Measurements from ENCODE around the gene PPP1R2. TPM values are rescaled to one million over a fixed set of nuclear protein-coding genes. Genes with fewer than 3 reads are reported as not detected.
"Not testable (repeated sequence)": the region's sequence is repeated elsewhere in the genome, so short reads cannot be mapped to it uniquely, and the experiment has no call there.

The PPP1R2 gene
- total RNA-seq (100 to 1,000 TPM; 136 to 137 TPM), polyA plus RNA-seq (100 to 1,000 TPM; 302 to 303 TPM)

DNA sequence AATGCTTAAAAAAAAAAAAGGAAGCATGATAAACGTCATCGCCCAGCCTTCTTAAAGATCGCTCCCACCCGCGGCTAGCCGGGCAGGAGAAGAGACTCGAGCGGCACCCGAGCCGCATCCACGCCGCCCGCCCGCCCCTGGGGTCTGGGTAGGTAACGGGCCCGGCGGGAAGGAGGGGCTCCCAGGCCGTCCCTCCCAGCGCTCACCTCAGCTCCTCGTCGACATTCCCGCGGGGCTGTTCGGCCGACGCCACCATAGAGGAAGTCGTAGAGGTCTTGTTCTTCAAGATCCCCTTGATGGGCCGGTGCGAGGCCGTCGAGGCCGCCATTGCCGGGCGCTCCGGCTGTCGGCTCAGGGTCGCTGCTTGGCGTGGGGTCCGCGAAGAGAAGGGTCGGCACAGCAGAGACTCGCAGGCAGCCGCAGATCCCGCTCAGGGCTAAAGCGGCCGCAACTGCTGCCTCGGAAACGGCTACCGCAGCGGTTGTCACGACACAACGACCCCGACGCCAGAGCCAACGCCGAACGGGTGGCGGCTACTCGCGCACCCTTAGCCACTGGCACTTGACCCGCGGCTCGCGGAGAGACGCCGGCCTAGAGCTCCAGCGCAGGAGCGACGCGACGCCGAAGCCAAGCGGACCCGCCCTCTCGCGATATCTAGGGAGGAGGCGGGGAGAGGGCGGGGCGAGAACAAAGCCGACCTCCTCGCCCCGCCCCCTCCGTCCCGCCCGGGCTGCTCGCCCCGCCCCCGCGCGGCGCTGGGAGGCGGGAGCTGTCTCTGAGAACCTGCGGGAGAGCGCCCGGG, at the start of gene PPP1R2:
Gene PPP1R2, minus strand, starts transcription at position 628 of the 802 bp plus-strand sequence. Its CDS starts 300 bp downstream, at position 328.
- Mint-ChIP-seq H3K4me3 (peak within 1 kb of the TSS; percentile 88 to 96 (median 91)), H3K4me1 (peaks cover 47 to 90% (median 66%) of the 10 kb centered on the region in 4 donors), H3K9me3 (peaks cover 0 to 4% (median 0%) of the 10 kb centered on the region in 8 donors), H3K27me3 (no peaks in the 10 kb centered on the region), H3K36me3 (peaks cover 9 to 34% of the 10 kb centered on the region in 2 donors), H3K27ac (peak within 1 kb of the TSS; percentile 92 to 97 (median 95))
- peak; percentile 88 to 94 (median 92) for DNase-seq
- intact Hi-C loops (cut with micrococcal nuclease): loop anchor here (1.0 to 5.0 kb wide), 5 partner anchors 7 to 366 kb away; partner anchors contain the start of genes ACAP2 and TNK2
- no peaks in the 10 kb centered on the region for H3K36me3 ChIP-seq (ENCODE audit: insufficient read depth, low read length)
- H3K4me1 ChIP-seq (ENCODE audit: insufficient read depth, low read length): peaks cover 77% of the 10 kb centered on the region
- peak within 1 kb of the TSS; percentile 66 to 82 for H3K4me3 ChIP-seq (ENCODE audit: low read length in 2 of 2)
- CTCF ChIA-PET (ENCODE audit: partially characterized antibody): interaction anchor here (0.8 to 4.8 kb wide), 6 partner anchors 8 to 307 kb away, joined by 3 to 38 read pairs (median 14); partner anchors contain the start of gene XXYLT1
- POLR2A ChIA-PET (ENCODE audit: partially characterized antibody): interaction anchor here (0.7 to 10.5 kb wide), 17 partner anchors 9 to 871 kb away, joined by 3 to 224 read pairs (median 9); partner anchors contain the start of genes ACAP2, FAM43A, LSG1 and TNK2
- no peaks in the 10 kb centered on the region for H3K9me3 ChIP-seq (ENCODE audit: control insufficient read depth in 1 of 2, low read length in 2 of 2)
- peak within 1 kb of the TSS; percentile 98 for H3K27ac ChIP-seq (ENCODE audit: low read depth, low read length)
- H3K27me3 ChIP-seq (ENCODE audit: insufficient read depth, low read length): no peaks in the 10 kb centered on the region

DNA sequence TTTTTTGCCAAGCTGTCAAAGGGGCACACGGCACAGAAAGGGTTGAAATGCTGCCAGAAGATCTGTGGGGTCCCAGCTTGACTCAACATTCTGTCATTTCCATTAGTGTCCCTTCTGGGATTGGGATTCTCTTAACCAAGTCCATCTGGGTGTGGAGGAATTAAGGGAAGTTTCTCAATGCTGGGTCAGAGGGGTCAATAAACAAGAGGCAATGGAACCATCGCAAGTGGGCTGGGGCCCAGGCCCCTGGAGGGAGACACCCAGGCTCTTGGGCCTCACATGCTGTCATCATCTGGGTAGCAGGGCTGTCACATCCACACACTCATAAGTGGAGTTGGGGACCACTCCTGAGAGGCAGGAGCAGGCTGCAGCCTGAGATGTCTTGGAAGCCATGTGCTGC, 48.7 kb upstream of the PPP1R2 start:
- intact Hi-C loops (cut with micrococcal nuclease): no loop called here

DNA sequence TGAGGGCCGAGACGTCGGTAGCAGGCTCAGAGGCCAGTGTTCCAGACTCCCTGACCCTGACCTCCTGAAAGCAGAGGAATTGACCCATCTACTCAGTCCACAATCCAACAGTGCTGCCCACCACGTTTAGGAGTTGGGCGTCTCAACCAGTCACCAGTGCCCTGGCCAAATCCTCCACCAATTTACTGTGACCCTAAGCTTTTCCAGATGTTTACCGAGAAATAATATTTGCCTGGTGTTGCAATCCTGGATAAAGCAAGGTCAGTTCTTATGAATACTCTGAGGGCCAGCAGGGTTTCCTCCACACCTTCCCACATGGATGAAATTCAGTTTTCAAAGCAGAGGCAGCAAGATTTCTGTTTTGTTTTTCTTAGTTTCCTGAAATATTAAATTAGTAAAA, 48.1 kb upstream of the PPP1R2 start:
- ChIA-PET POLR2A (ENCODE audit: partially characterized antibody) (no interaction called here), CTCF (ENCODE audit: partially characterized antibody) (no interaction called here)
- no peak for DNase-seq
- no peaks in the 10 kb centered on the region for H3K9me3 ChIP-seq (ENCODE audit: control insufficient read depth in 1 of 2, low read length in 2 of 2)
- Mint-ChIP-seq H3K36me3 (no peaks in the 10 kb centered on the region), H3K4me1 (peaks cover 0 to 5% (median 2%) of the 10 kb centered on the region in 4 donors), H3K9me3 (peaks cover 0 to 2% (median 0%) of the 10 kb centered on the region in 8 donors), H3K27ac (no peak overlapping the region), H3K27me3 (no peaks in the 10 kb centered on the region), H3K4me3 (no peak overlapping the region)
- intact Hi-C loops (cut with micrococcal nuclease): no loop called here
- H3K27me3 ChIP-seq (ENCODE audit: insufficient read depth, low read length): no peaks in the 10 kb centered on the region
- no peak overlapping the region for H3K27ac ChIP-seq (ENCODE audit: low read depth, low read length)
- H3K36me3 ChIP-seq (ENCODE audit: insufficient read depth, low read length): no peaks in the 10 kb centered on the region
- no peak overlapping the region for H3K4me3 ChIP-seq (ENCODE audit: low read length in 2 of 2)
- peaks cover 18% of the 10 kb centered on the region for H3K4me1 ChIP-seq (ENCODE audit: insufficient read depth, low read length)

More for the DNA sequence above, 48.7 kb upstream of the PPP1R2 start:
- Mint-ChIP-seq H3K4me1 (peaks cover 0 to 5% (median 0%) of the 10 kb centered on the region in 4 donors), H3K9me3 (peaks cover 0 to 2% (median 0%) of the 10 kb centered on the region in 8 donors), H3K36me3 (no peaks in the 10 kb centered on the region), H3K27me3 (no peaks in the 10 kb centered on the region), H3K27ac (peak overlapping the region in 1 of 7 donors; percentile 53), H3K4me3 (no peak overlapping the region)
- no peaks in the 10 kb centered on the region for H3K36me3 ChIP-seq (ENCODE audit: insufficient read depth, low read length)
- H3K9me3 ChIP-seq (ENCODE audit: control insufficient read depth in 1 of 2, low read length in 2 of 2): no peaks in the 10 kb centered on the region
- ChIA-PET POLR2A (ENCODE audit: partially characterized antibody) (no interaction called here), CTCF (ENCODE audit: partially characterized antibody) (no interaction called here)
- H3K27ac ChIP-seq (ENCODE audit: low read depth, low read length): no peak overlapping the region
- no peaks in the 10 kb centered on the region for H3K27me3 ChIP-seq (ENCODE audit: insufficient read depth, low read length)
- peaks cover 11% of the 10 kb centered on the region for H3K4me1 ChIP-seq (ENCODE audit: insufficient read depth, low read length)
- no peak overlapping the region for H3K4me3 ChIP-seq (ENCODE audit: low read length in 2 of 2)
- no peak for DNase-seq

DNA sequence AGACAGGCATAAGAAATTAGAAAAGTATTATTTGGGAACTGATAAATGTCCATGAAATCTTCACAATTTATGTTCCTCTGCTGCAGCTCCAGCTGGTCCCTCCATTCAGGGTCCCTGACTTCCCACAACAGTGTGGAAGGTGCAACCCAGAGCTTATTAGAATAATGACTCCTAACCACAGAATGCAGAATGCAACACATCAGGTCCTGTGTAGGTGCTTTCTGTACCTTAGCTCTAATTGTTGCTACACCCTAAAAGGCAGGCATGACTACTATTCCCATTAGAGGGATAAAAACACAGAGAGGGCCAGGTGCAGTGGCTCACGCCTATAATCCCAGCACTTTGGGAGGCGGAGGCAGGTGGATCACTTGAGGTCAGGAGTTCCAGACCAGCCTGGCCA, 47.3 kb upstream of the PPP1R2 start:
- H3K36me3 ChIP-seq (ENCODE audit: insufficient read depth, low read length); DNase-seq; H3K36me3 Mint-ChIP-seq; H3K9me3 ChIP-seq (ENCODE audit: control insufficient read depth in 1 of 2, low read length in 2 of 2); H3K4me3 ChIP-seq (ENCODE audit: low read length in 2 of 2); CTCF ChIA-PET (ENCODE audit: partially characterized antibody); H3K27me3 Mint-ChIP-seq; intact Hi-C loops (cut with micrococcal nuclease); H3K27ac Mint-ChIP-seq; H3K27ac ChIP-seq (ENCODE audit: low read depth, low read length); H3K4me3 Mint-ChIP-seq; H3K27me3 ChIP-seq (ENCODE audit: insufficient read depth, low read length); H3K4me1 Mint-ChIP-seq; POLR2A ChIA-PET (ENCODE audit: partially characterized antibody); H3K9me3 Mint-ChIP-seq: not testable (repeated sequence)
- H3K4me1 ChIP-seq (ENCODE audit: insufficient read depth, low read length): peaks cover 23% of the 10 kb centered on the region

DNA sequence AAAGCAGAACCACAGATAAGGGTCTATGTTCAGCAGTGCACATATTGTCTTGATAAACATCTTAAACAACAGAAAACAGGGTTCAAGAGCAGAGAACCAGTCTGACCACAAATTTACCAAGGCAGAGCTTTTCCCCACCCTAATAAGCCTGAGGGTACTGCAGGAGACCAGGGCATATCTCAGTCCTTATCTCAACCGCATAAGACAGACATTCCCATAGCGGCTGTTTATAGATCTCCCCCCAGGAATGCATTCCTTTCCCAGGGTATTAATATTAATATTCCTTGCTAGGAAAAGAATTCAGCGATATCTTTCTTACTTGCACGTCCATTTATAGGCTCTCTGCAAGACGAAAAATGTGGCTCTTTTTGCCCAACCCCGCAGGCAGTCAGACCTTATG, 46.7 kb upstream of the PPP1R2 start:
- H3K27me3 ChIP-seq (ENCODE audit: insufficient read depth, low read length); H3K27me3 Mint-ChIP-seq; intact Hi-C loops (cut with micrococcal nuclease); H3K9me3 Mint-ChIP-seq; H3K4me3 Mint-ChIP-seq; POLR2A ChIA-PET (ENCODE audit: partially characterized antibody); H3K27ac ChIP-seq (ENCODE audit: low read depth, low read length); H3K36me3 Mint-ChIP-seq; DNase-seq; H3K4me3 ChIP-seq (ENCODE audit: low read length in 2 of 2); H3K4me1 Mint-ChIP-seq; CTCF ChIA-PET (ENCODE audit: partially characterized antibody); H3K36me3 ChIP-seq (ENCODE audit: insufficient read depth, low read length); H3K9me3 ChIP-seq (ENCODE audit: control insufficient read depth in 1 of 2, low read length in 2 of 2); H3K27ac Mint-ChIP-seq: not testable (repeated sequence)
- peaks cover 23% of the 10 kb centered on the region for H3K4me1 ChIP-seq (ENCODE audit: insufficient read depth, low read length)

DNA sequence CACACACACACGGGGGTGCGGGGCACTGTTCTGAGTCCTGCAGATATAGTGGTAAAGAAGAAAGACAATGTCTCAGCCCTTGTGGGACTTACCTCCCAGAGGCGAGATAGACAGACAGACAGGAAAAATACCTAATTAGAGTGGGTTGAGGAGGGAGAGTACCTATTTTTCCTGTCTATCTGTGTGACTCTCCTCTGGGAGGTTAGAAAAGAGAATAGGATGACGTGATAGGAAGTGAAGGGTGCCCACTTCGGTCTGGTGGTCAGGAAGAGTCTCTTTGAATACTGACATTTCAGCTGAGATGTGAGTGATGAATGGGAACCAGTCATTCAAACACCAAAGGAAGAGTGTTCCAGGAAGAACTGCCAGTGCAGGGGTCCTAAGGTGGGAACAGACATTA, 44.7 kb upstream of the PPP1R2 start:
- Histone ChIP-seq H3K36me3 (ENCODE audit: insufficient read depth, low read length) (no peaks in the 10 kb centered on the region), H3K4me1 (ENCODE audit: insufficient read depth, low read length) (peaks cover 23% of the 10 kb centered on the region), H3K9me3 (ENCODE audit: control insufficient read depth in 1 of 2, low read length in 2 of 2) (no peaks in the 10 kb centered on the region), H3K27me3 (ENCODE audit: insufficient read depth, low read length) (no peaks in the 10 kb centered on the region), H3K4me3 (ENCODE audit: low read length in 2 of 2) (no peak overlapping the region), H3K27ac (ENCODE audit: low read depth, low read length) (no peak overlapping the region)
- DNase-seq: no peak
- POLR2A ChIA-PET (ENCODE audit: partially characterized antibody): no interaction called here
- Mint-ChIP-seq H3K27me3 (peaks cover 0 to 2% of the 10 kb centered on the region in 2 donors), H3K9me3 (no peaks in the 10 kb centered on the region), H3K4me3 (no peak overlapping the region), H3K36me3 (no peaks in the 10 kb centered on the region), H3K4me1 (peaks cover 0 to 4% (median 3%) of the 10 kb centered on the region in 4 donors), H3K27ac (no peak overlapping the region)
- intact Hi-C loops (cut with micrococcal nuclease): no loop called here
- CTCF ChIA-PET (ENCODE audit: partially characterized antibody): no interaction called here

DNA sequence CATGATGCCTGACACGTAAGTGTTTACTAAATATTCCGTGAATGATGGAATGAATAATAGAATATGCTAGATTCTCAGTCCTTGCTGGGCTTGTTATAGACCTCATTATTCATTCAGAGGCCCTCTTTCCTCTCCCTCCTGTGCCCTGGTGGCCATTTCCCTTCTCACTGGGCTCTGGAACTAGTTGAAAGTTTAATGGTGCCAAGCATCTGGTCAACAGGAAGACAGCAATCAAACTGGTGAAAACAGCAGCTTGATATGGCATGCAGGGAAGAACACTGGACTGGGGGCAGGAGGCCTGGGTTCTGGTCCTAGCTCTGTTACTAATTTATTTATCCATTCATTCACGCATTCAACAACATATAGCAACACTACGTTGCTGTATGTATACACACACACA, 44.3 kb upstream of the PPP1R2 start:
- H3K4me1 ChIP-seq (ENCODE audit: insufficient read depth, low read length): peaks cover 23% of the 10 kb centered on the region
- H3K27ac Mint-ChIP-seq: no peak overlapping the region
- H3K9me3 ChIP-seq (ENCODE audit: control insufficient read depth in 1 of 2, low read length in 2 of 2): no peaks in the 10 kb centered on the region
- H3K4me3 ChIP-seq (ENCODE audit: low read length in 2 of 2): no peak overlapping the region
- POLR2A ChIA-PET (ENCODE audit: partially characterized antibody): no interaction called here
- DNase-seq: no peak
- no peaks in the 10 kb centered on the region for H3K9me3 Mint-ChIP-seq
- CTCF ChIA-PET (ENCODE audit: partially characterized antibody): no interaction called here
- intact Hi-C loops (cut with micrococcal nuclease): no loop called here
- H3K36me3 ChIP-seq (ENCODE audit: insufficient read depth, low read length): no peaks in the 10 kb centered on the region
- H3K27ac ChIP-seq (ENCODE audit: low read depth, low read length): no peak overlapping the region
- H3K4me3 Mint-ChIP-seq: no peak overlapping the region
- peaks cover 0 to 4% (median 3%) of the 10 kb centered on the region in 4 donors for H3K4me1 Mint-ChIP-seq
- H3K27me3 Mint-ChIP-seq: peaks cover 0 to 2% of the 10 kb centered on the region in 2 donors
- no peaks in the 10 kb centered on the region for H3K27me3 ChIP-seq (ENCODE audit: insufficient read depth, low read length)
- H3K36me3 Mint-ChIP-seq: no peaks in the 10 kb centered on the region
